HuH-7.5 (cell line): ENCODE results near the gene ANGPT4.

Source experiments
- DNase-seq: peaks from one replicate; pipeline ENCODE4 v3.0.0; 2011; ENCODE audit warnings: low spot score

ANGPT4 gene

DNA sequence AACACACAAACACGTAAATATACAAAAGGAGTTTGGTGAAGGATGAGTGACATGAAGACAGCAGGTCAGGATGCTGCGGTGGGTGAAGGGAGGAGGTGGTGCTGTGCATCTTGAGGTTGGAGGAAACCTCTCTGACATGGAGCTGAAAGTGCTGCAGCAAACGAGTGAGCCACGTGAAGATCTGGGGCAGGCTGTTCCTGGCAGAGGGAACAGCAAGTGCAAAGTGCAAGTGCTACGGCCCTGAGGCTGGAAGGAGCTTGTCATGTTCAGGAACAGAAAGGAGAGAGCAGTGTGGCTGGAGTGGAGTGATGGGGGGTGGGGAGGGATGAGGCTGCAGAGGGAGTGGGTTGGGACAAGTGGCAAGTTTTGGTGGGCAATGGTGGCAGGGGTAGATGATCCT is 24.8 kb upstream of the ANGPT4 start:
- DNase-seq = no peak

DNA sequence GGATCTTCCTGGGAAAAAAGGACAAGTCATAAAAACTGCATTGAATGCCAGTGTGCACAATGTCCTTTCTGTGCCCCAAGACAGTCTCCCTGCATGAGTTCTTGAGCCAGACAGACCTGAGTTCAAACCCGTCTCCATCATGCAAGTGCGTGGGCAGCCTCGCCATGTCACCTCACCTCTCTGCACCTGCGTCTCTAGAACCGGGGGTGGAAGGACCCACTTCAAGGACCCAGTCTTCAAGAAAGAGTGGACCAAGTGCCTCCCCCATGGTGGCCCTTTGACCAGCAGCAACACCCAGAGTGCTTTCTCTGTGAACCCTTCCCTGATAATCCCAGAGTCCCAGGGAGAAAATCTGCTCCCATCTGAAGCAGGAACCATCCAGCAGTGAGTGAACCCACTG is 23.5 kb upstream of the ANGPT4 start:
- DNase-seq = no peak

- DNase-seq = no peak
Observed at GRCh38 chr20:934186-934840, 18.2 kb upstream of the ANGPT4 start.

GRCh38 chr20:933029-933428 is 16.9 kb upstream of the ANGPT4 start:
- no peak for DNase-seq

DNA sequence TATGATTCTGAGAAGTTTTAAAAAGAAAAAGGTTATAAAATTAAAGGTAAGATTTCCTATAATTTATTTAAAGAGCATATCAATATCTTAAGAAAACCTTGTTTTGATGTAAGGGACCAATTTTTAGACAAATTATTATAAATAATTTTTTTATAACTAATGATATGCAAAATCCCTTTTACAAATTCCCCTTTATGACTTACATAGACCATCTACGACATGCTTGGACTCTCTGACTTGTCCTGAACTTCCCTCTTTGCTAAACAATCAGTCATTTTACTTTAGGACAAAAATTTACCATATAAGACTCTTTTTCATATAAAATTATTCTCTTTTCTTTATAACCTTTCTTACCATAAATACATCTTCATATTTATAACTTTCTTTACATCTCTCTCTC is 15.3 kb upstream of the ANGPT4 start:
- no peak for DNase-seq

DNA sequence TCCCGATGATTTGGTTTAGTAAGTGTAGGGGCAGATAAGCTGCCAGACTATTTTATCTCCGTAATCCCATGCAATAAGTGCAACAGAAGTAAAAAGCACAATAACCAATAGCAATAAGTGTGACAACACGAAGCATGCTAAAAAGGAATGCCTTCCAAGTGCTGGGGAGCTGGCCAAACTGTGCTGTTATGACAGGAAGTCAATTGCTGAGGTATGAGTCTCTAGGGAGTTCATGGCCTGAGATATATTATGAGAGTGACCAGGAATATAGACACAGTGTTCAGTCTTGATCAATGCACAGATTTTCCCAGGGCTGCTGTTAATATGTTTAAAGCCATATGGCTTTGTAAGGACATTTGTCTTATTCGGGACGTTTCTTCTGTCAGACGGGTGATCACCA is 10.5 kb upstream of the ANGPT4 start:
- no peak for DNase-seq

- no peak for DNase-seq
Observed at GRCh38 chr20:925516-925915, 9.4 kb upstream of the ANGPT4 start.

GRCh38 chr20:924639-925038 is 8.5 kb upstream of the ANGPT4 start:
- no peak for DNase-seq

GRCh38 chr20:922781-923180 is 6.6 kb upstream of the ANGPT4 start:
- DNase-seq = no peak

DNA sequence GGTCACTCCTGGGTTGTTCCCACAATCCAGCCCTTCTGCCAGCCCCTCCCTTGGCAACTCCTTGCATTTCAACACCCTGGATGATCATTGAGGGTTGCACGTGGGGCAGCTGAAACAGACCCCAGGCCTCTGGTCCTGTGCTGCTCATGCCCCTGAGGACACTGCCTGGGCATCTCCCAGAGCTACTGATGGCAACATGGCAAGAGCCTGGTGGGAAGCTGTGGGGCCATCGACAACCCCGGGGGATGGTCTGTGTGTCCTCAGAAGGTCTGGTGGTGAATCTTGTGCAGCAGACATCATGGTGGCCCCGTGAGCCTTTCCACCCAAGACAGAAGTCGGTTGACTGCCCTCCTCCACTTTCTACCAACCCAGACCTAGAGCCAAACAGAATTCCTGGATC is 4.9 kb upstream of the ANGPT4 start:
- DNase-seq = no peak

DNA sequence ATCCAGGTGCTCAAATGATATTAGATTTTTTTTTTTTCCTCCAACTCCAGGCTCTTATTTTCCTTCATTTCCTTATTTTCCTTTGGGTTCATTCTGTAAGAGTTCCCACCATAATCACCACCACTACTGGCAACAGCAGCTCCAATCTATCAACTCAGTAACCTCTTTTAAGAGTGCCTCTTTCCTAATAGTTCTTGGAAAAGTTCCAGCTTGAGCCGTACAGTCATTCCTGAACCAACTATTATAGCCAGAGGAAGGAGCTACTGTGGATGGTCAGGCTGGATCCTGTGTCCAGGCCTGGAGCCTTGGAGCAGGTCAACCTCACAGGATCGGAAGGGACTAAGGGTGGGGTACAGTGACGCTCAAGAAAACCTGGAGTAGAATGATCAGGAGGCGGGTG is 4.2 kb upstream of the ANGPT4 start:
- DNase-seq = no peak

GRCh38 chr20:919491-919916 is 3.4 kb upstream of the ANGPT4 start:
- DNase-seq = no peak

DNA sequence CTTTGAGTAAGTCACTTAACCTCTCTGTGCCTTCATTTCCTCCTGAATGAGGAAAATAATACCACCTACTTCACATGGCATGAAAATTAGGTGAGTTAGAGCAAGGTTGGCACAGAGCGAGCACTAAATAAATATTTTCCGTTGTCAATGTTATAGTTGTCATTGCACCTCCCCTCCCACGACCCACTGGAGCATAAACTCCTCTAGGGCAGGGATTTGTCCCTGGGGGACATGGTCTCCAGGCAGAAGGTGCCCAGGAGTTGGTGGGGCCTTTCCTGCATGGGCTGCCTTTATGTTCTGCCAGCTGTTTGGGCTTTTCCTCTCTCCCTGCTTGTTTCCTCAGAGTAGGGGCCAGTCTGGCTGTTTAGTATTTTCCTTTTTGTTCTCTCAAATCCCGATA is 1.3 kb upstream of the ANGPT4 start:
- DNase-seq = no peak

DNA sequence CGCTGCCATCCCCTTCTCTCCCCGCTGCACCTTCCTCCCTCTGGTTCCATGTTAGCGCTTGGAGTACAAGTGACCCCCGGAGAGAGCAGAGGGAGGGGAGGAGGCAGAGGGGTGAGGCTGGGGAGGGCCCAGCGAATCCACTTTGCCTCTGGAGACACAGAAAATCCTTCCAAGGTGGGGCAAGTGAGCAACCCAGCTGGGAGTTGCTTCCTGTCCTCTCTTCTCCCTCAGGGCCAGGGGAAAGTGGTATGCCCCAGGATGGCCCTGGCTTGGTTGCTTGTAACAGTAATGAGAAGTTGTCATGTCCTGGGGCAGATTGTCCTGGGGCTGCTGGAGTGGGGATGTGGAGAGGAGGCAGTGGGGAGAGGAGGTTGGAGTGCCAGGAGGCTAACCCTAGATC is 691 bp upstream of the ANGPT4 start:
- no peak for DNase-seq

DNA sequence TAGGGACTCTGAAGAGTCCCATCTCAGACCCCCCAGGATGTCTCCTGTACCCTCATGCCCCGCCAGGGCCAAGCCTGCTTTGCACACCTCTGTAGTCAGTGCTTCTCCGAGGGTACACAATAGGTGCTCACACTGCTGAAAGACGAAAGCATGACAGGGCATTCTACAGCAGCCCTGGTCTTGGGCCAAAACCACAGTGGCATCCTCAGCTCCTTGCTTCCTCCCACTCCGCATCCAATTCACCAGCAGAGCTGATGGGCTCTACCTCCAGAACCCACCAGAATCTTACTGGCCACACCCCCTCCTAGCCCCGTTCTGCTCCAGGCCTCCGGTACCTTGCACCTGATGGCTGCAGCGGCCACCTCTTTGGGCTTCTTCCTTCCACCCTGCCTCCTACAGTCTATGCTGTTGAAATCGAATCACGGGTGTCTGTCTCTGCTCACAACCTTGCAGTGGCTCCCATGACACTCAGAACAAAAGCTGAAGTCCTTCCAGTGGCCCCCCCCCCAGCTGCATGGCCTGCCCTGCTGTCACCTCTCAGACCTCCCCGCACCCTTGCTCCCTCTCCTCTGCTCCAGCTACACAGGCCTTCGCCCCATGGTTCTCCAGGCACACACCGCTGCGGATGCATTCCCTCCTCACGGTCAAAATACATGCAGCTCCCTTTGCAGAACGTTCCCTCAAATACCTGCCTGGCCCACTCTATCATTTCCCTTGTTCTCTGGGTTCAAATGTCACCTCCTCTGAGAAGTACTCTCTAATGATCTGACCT is 1.2 kb downstream of the ANGPT4 start:
- DNase-seq = no peak

GRCh38 chr20:913306-913849 is 2.8 kb downstream of the ANGPT4 start:
- no peak for DNase-seq

GRCh38 chr20:911882-912600 is 4.1 kb downstream of the ANGPT4 start:
- no peak for DNase-seq

- no peak for DNase-seq
Observed at GRCh38 chr20:910870-911770, 5.0 kb downstream of the ANGPT4 start.

GRCh38 chr20:910132-910869 is 5.8 kb downstream of the ANGPT4 start:
- DNase-seq = no peak

GRCh38 chr20:909641-910040 is 6.5 kb downstream of the ANGPT4 start:
- no peak for DNase-seq

- no peak for DNase-seq
Observed at GRCh38 chr20:906703-907270, 9.3 kb downstream of the ANGPT4 start.
